ENCODE results near the gene GTF2A2. TPM values are rescaled to one million over a fixed set of nuclear protein-coding genes. Genes with fewer than 3 reads are reported as not detected.

Gene GTF2A2
- total RNA-seq, 1 experiment from 2014 or later, result 175 TPM

DNA sequence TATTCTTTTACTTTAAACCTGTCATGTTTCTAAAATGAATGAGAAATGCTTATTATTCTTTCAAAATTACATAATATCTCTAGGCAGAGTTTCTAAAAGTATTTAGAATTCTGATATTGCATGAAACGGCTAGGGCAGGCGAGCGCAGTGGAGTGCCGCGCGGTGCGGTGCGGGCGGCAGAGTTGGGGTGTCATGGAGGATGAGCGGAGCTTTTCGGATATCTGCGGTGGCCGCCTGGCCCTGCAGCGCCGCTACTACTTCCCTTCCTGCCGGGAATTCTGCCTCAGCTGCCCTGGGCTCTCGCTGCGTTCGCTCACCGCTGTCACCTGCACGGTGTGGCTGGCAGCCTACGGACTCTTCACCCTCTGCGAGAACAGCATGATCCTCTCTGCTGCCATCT is 19.2 kb upstream of the GTF2A2 start:
- ATAC-seq (no peak), DNase-seq (ENCODE audit: low read depth, low spot score) (no peak)
- H3K9ac ChIP-seq (ENCODE audit: low read length), result no peak overlapping the region
- RAD21 ChIA-PET (ENCODE audit: low non-redundant PET in 1 of 2, low total read pairs in 2 of 2, uncharacterized antibody in 2 of 2, unreplicated experiment in 2 of 2), result no interaction called here
- intact Hi-C loops (cut with micrococcal nuclease), result no loop called here
- BruUV-seq (replicated peaks), result no TSS peak
- no peak overlapping the region for H3K27ac ChIP-seq (ENCODE audit: low read depth, low read length)
- no peaks in the 10 kb centered on the region for H3K4me1 ChIP-seq (ENCODE audit: control insufficient read depth in 1 of 2, insufficient read depth in 2 of 2, low read length in 2 of 2)
- no peaks in the 10 kb centered on the region for H3K9me2 ChIP-seq (ENCODE audit: insufficient read depth)
- H3K9me3 ChIP-seq (ENCODE audit: control insufficient read depth in 1 of 2, insufficient read depth in 1 of 2, low read depth in 1 of 2, low read length in 2 of 2), result no peaks in the 10 kb centered on the region
- POLR2A ChIA-PET, result no interaction called here
- no peak overlapping the region for H2AFZ ChIP-seq (ENCODE audit: low read depth, low read length, poor library complexity, severe bottlenecking)
- H3K27me3 ChIP-seq (ENCODE audit: insufficient read depth, low read length), result no peaks in the 10 kb centered on the region
- H3K4me2 ChIP-seq (ENCODE audit: low read length), result no peak overlapping the region
- no peak overlapping the region for H3K4me3 ChIP-seq (replicated peaks in 1 of 2; ENCODE audit: low read depth in 1 of 2, low read length in 2 of 2)
- H3K36me3 ChIP-seq (ENCODE audit: control insufficient read depth in 1 of 2, insufficient read depth in 2 of 2, low read length in 2 of 2), result peaks cover 45 to 57% of the 10 kb centered on the region in 2 experiments
- CTCF ChIA-PET, result no interaction called here
- no peaks in the 10 kb centered on the region; the same call in 1 of the 2 replicates for H4K20me1 ChIP-seq (ENCODE audit: insufficient read depth)
- 0 out of 2 replicates have a peak, but pooled peaks cover 8% of the 10 kb centered on the region for H3K79me2 ChIP-seq (ENCODE audit: insufficient read depth, low read length)
- TF ChIP-seq CEBPB (IDR thresholded peaks at IDR 0.05; ENCODE audit: low read depth), result no peak
- no peak for TF ChIP-seq TCF7L2 (IDR thresholded peaks at IDR 0.05; ENCODE audit: borderline replicate concordance, extremely low read depth, insufficient read depth, insufficient read length)
- TF ChIP-seq, protein P1, sequence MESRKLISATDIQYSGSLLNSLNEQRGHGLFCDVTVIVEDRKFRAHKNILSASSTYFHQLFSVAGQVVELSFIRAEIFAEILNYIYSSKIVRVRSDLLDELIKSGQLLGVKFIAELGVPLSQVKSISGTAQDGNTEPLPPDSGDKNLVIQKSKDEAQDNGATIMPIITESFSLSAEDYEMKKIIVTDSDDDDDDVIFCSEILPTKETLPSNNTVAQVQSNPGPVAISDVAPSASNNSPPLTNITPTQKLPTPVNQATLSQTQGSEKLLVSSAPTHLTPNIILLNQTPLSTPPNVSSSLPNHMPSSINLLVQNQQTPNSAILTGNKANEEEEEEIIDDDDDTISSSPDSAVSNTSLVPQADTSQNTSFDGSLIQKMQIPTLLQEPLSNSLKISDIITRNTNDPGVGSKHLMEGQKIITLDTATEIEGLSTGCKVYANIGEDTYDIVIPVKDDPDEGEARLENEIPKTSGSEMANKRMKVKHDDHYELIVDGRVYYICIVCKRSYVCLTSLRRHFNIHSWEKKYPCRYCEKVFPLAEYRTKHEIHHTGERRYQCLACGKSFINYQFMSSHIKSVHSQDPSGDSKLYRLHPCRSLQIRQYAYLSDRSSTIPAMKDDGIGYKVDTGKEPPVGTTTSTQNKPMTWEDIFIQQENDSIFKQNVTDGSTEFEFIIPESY (IDR thresholded peaks at IDR 0.05; ENCODE audit: extremely low read depth, insufficient replicate concordance, low read length), result no peak
- no peak for TF ChIP-seq REST (IDR thresholded peaks at IDR 0.05; ENCODE audit: low read depth)
- no peak for TF ChIP-seq ZNF274 (IDR thresholded peaks at IDR 0.05; ENCODE audit: low read depth, low read length)
- TF ChIP-seq ZFX (IDR thresholded peaks at IDR 0.05), result no peak
